Fibroblast of mammary gland (primary cell): ENCODE results near the gene NFIB.

Experiments used
- DNase-seq: peaks from one replicate; pipeline ENCODE4 v3.0.0-alpha.2; 2010; ENCODE audit warnings: low read depth
- H3K4me3 ChIP-seq: 2 replicates; pipeline ENCODE4 v1.5.1; 2011; ENCODE audit warnings: low read depth, mild to moderate bottlenecking, low read length, moderate library complexity; ENCODE audit not compliant: control insufficient read depth
- CTCF ChIP-seq: conservative IDR thresholded peaks from 2 replicates; pipeline ENCODE4 v1.5.1; 2011; ENCODE audit warnings: low read depth, low read length, inconsistent platforms; ENCODE audit not compliant: control insufficient read depth, insufficient read depth

Gene NFIB

DNA sequence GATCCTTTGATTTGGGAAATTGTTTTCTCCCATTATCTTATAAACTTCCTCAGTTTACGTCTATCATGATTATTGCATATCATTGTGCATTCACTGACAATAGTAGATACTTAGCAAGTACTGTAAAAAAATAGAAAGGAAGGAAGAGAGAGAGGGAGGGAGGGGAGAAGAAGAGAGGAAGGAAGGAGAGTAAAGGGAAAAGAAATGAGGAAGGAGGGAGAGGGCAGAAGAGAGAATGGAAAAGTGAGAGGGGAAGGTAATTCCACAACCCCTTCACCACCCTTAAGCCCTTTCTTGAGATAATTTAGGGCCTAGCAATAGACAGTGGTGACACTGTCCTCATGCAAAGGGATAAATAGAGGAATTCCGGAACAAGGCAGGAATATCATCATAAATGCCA lies 64.4 kb downstream of the NFIB start:
- TF ChIP-seq CTCF: no peak
- no peak for DNase-seq
- no peak overlapping the region for H3K4me3 ChIP-seq

DNA sequence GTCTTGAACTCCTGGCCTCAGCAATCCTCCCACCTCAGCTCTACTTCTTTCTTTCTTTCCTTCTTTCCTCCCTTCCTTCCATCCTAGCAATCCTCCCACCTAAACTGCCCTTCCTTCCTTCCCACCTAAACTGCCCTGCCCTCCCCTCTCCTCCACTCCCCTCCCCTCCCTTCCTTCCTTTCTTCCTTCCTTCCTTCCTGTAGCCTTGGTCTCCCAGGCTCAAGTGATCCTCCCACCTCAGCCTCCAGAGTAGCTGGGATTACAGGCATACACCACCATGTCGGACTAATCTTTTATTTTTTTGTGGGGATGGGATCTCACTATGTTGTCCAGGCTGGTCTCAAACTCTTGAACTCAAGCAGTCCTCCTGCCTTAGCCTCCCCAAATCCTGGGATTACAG lies 65.8 kb downstream of the NFIB start:
- TF ChIP-seq CTCF: no peak
- no peak overlapping the region for H3K4me3 ChIP-seq
- no peak for DNase-seq

- H3K4me3 ChIP-seq: no peak overlapping the region
- DNase-seq: no peak
- TF ChIP-seq CTCF: no peak
Observed at GRCh38 chr9:14247577-14247976, 66.4 kb downstream of the NFIB start.

GRCh38 chr9:14246951-14247350 lies 67.0 kb downstream of the NFIB start:
- no peak overlapping the region for H3K4me3 ChIP-seq
- no peak for DNase-seq
- TF ChIP-seq CTCF: no peak

DNA sequence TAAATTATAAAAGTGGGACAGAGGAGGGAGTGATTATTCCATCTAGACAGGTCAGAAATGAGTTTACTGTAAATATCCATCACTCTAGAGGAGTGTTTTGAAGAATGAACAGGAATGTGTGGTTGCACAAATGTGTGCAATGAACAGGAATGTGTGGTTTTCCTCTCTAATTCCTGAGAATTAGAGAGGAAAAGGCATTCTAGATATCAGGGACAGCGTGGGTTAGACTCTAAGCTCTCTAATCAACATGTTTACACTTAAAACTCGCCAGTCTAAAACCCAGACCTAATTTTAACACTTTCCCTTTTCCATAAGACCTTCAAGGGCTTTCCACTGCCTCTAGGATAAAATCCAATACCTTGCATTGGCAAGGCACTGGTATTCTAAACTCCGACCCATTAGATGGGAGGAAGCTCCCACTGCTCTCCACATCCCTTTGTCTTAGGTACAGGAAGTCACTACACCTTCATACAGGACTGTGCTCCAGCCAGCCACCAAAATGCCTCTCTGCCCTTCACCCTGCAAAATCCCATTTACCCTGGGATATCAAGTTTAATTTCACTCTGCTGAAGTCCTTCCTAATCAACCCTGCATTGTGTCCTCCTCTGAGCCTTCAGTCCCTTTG lies 67.9 kb downstream of the NFIB start:
- DNase-seq: no peak
- no peak overlapping the region for H3K4me3 ChIP-seq
- no peak for TF ChIP-seq CTCF

DNA sequence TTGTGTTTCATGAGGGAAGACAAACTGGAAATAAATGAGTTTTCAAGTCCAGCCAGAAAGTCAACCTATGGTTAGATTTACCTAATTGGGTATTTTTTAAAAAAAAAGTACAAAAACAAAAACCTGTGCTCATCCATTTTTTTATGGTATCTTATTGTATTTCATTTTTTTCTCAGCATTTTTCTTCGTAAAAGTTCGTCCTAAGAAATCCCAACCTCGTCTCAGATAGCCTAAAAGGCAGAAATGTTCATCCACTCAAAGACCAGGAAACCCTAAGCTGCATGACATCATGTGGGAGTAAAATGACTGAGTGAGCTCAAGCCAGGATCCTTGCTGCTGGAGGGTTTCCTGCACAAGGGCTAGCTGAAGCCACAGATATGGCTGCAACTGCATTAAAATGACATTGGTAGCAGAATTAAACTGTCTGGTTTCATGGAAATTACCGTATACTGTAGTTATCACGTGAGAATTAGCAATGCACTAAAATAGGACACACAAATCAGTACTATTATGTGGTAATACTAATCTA lies 70.4 kb downstream of the NFIB start:
- DNase-seq: peak; percentile 31

More for the DNA sequence above, 70.4 kb downstream of the NFIB start:
- H3K4me3 ChIP-seq: no peak overlapping the region
- no peak for TF ChIP-seq CTCF
